CD1c-positive myeloid dendritic cell (primary cell): ENCODE measurements around the gene IL17RD.

Source experiments
- DNase-seq: peaks from one replicate; pipeline ENCODE4 v3.0.0-alpha.2; 2016; ENCODE audit errors: extremely low spot score

Gene IL17RD

GRCh38 chr3:57068437-57069089, 96.6 kb downstream of the IL17RD start:
- peak; percentile 87 for DNase-seq

GRCh38 chr3:57066471-57066870, 98.7 kb downstream of the IL17RD start:
- DNase-seq: no peak

- DNase-seq: no peak
Measured at GRCh38 chr3:57065588-57065987, 99.6 kb downstream of the IL17RD start.

- peak; percentile 15 for DNase-seq
Measured at GRCh38 chr3:57064572-57064971, 100.6 kb downstream of the IL17RD start.

- DNase-seq: no peak
Measured at GRCh38 chr3:57064001-57064400, 101.2 kb downstream of the IL17RD start.

- DNase-seq: peak; percentile 6
Measured at GRCh38 chr3:57063032-57063431, 102.1 kb downstream of the IL17RD start.

- peak; percentile 30 for DNase-seq
Measured at GRCh38 chr3:57062101-57062631, 103.0 kb downstream of the IL17RD start.

GRCh38 chr3:57061556-57061955, 103.6 kb downstream of the IL17RD start:
- no peak for DNase-seq

- DNase-seq: peak; percentile 88
Measured at GRCh38 chr3:57060089-57060821, 104.9 kb downstream of the IL17RD start, which contains the start of gene SPATA12. Gene SPATA12 (plus strand): TSS chr3:57060664. CDS start chr3:57073695, 13,031 bp downstream.

- peak; percentile 90 for DNase-seq
Measured at GRCh38 chr3:57059411-57059810, 105.7 kb downstream of the IL17RD start.

- no peak for DNase-seq
Measured at GRCh38 chr3:57057351-57057750, 107.8 kb downstream of the IL17RD start.

- DNase-seq: no peak
Measured at GRCh38 chr3:57053122-57053521, 112.0 kb downstream of the IL17RD start.

- no peak for DNase-seq
Measured at GRCh38 chr3:57052662-57053061, 112.5 kb downstream of the IL17RD start.

GRCh38 chr3:57048728-57049127, 116.4 kb downstream of the IL17RD start:
- no peak for DNase-seq

GRCh38 chr3:57048052-57048671, 117.0 kb downstream of the IL17RD start:
- no peak for DNase-seq

- no peak for DNase-seq
Measured at GRCh38 chr3:57046101-57046765, 118.9 kb downstream of the IL17RD start.

- no peak for DNase-seq
Measured at GRCh38 chr3:57043518-57043917, 121.6 kb downstream of the IL17RD start.

GRCh38 chr3:57041674-57042073, 123.5 kb downstream of the IL17RD start:
- DNase-seq: no peak
